Mammary epithelial cell (primary cell): Measurements from ENCODE around the gene ADCY2.

Source experiments
- EZH2 ChIP-seq: IDR thresholded peaks from 2 replicates; pipeline ENCODE4 v1.6.1; 2012; ENCODE audit warnings: low read length, inconsistent platforms, borderline replicate concordance
- TF ChIP-seq, protein P1 (sequence below), 2 donors: IDR thresholded peaks in 1 of 2; conservative IDR thresholded peaks in 1 of 2; 2 replicates each; pipeline ENCODE4 v1.5.1; 2011 to 2012; ENCODE audit warnings: inconsistent platforms in 2 of 2, low read length in 2 of 2, mild to moderate bottlenecking in 2 of 2, control low read depth in 1 of 2, low read depth in 1 of 2; ENCODE audit not compliant: insufficient read depth in 1 of 2; ENCODE audit errors: extremely low read depth in 1 of 2

DNA sequence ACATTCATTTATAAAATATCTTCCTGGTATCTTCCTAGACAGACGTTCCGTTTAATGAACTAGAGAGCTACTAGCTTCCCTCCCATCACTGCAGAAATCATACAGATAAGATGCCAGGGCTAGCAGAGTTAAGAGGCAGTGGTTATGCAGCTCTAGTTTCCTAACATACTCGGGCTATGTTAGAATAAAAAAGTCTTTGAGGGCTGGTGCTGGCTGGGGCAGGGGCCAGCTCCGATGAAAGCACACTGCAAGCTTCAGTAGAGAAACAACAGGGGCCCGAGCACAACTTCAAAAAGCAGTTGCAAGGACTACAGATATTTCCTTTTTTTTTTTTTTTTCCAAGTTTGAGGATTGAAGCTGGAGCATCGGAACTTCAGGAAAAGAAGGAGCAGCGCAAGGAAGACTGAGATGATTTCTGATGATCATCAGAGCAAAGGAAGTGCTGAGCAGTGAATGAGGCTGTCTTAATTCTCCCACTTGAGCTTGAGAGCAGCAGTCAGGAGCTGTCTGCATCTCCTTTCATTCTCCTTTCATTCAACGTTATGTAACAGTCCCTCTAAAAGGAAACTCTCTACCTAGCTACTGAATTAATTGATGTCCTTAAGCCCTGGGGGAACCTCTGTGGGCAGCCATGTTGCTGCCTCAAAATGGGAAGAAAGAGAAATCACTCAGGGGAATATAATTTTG is 47.6 kb upstream of the ADCY2 start:
- TF ChIP-seq, protein P1, sequence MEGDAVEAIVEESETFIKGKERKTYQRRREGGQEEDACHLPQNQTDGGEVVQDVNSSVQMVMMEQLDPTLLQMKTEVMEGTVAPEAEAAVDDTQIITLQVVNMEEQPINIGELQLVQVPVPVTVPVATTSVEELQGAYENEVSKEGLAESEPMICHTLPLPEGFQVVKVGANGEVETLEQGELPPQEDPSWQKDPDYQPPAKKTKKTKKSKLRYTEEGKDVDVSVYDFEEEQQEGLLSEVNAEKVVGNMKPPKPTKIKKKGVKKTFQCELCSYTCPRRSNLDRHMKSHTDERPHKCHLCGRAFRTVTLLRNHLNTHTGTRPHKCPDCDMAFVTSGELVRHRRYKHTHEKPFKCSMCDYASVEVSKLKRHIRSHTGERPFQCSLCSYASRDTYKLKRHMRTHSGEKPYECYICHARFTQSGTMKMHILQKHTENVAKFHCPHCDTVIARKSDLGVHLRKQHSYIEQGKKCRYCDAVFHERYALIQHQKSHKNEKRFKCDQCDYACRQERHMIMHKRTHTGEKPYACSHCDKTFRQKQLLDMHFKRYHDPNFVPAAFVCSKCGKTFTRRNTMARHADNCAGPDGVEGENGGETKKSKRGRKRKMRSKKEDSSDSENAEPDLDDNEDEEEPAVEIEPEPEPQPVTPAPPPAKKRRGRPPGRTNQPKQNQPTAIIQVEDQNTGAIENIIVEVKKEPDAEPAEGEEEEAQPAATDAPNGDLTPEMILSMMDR (conservative IDR thresholded peaks at IDR 0.05 in 1 of 2, IDR thresholded peaks at IDR 0.05 in 1 of 2; ENCODE audit: extremely low read depth in 1 of 2, insufficient read depth in 1 of 2, low read depth in 1 of 2, low read length in 2 of 2): no peak
- no peak for TF ChIP-seq EZH2
